DND-41 (cell line): Measurements from ENCODE around the gene IER5.

Experiments used
- EZH2 ChIP-seq: IDR thresholded peaks from 3 replicates; pipeline ENCODE4 v1.6.1; 2012; ENCODE audit warnings: borderline replicate concordance, low read depth, mild to moderate bottlenecking, moderate library complexity, low read length, inconsistent platforms; ENCODE audit not compliant: severe bottlenecking
- TF ChIP-seq, protein P1 (sequence below): IDR thresholded peaks from 2 replicates; pipeline ENCODE4 v1.5.1; 2012; ENCODE audit warnings: borderline replicate concordance, low read length, moderate library complexity, mild to moderate bottlenecking; ENCODE audit not compliant: poor library complexity, severe bottlenecking; ENCODE audit errors: extremely low read depth

DNA sequence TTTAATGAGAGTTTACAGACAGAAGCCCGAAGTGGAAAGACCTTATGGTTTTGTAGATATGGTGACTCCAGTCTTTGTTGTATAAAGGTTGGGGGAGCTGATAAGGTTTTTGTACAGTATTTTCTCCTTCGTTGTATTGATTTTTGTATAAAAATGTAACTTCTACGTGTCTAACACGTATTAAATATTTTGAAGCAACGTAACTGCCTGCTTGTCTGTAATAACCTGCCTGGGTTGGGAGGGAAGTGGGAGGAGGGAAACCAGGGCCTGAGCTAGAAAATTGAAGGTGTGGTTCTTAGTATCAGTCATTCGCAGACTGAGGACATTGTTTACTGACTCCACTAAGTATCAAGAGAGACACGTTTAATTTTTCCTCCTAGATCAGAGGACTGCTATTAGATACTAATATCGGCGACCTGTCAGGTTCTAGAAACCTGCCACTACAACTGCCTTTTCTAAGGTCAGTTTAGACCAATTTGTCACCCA is 2.2 kb downstream of the IER5 start:
- TF ChIP-seq, protein P1, sequence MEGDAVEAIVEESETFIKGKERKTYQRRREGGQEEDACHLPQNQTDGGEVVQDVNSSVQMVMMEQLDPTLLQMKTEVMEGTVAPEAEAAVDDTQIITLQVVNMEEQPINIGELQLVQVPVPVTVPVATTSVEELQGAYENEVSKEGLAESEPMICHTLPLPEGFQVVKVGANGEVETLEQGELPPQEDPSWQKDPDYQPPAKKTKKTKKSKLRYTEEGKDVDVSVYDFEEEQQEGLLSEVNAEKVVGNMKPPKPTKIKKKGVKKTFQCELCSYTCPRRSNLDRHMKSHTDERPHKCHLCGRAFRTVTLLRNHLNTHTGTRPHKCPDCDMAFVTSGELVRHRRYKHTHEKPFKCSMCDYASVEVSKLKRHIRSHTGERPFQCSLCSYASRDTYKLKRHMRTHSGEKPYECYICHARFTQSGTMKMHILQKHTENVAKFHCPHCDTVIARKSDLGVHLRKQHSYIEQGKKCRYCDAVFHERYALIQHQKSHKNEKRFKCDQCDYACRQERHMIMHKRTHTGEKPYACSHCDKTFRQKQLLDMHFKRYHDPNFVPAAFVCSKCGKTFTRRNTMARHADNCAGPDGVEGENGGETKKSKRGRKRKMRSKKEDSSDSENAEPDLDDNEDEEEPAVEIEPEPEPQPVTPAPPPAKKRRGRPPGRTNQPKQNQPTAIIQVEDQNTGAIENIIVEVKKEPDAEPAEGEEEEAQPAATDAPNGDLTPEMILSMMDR, result no peak
- no peak for TF ChIP-seq EZH2
